ENCODE measurements around the gene ECT2. TPM values are rescaled to one million over a fixed set of nuclear protein-coding genes. Genes with fewer than 3 reads are reported as not detected.

The ECT2 gene
- total RNA-seq, 1 experiment from 2014 or later: 81.3 TPM

DNA sequence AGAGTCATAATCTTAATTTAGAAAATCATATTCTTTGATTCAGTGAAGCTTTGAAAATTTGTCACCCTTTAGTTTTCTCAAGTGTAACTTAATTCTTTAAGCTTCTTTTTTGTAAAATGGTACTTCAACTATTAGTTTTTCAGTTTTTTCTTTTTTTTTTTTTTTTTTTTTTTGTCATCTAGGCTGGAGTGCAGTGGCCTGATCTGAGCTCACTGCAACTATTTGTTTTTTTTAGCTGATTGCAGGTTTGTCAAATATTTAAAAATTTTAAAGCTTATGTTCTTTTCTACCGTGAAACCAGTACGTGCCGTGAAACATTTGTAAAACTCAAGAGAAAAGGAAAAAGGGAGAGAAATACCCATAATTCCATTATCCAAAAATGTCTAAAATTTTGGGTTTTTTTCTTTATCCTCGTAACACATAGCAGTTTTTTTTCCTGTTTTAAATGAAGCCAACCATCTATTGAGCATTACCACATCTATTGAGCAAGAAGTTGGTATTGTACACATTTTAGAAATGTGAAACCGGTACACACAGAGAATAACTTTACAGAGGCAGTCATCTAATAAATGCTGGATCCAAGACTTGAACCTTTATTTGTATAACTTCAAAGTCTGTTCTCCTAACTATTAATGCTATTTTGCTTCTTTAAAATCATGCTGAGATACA lies 25.7 kb downstream of the ECT2 start:
- H2BK20ac ChIP-seq (ENCODE audit: low read depth, low read length, poor library complexity, severe bottlenecking): no peak overlapping the region
- H2AFZ ChIP-seq (ENCODE audit: low read length): no peak overlapping the region
- no peak overlapping the region for H3K18ac ChIP-seq (ENCODE audit: insufficient read length, low read depth, low read length)
- no peak overlapping the region for H3K9ac ChIP-seq (ENCODE audit: extremely low read depth, insufficient read length, low read length)
- DNase-seq: no peak
- H3K14ac ChIP-seq (ENCODE audit: insufficient read depth, low read length): no peak overlapping the region
- H2BK12ac ChIP-seq (ENCODE audit: insufficient read length, low read depth, low read length): no peak overlapping the region
- H3T11ph ChIP-seq (ENCODE audit: low read length): no peak overlapping the region
- no peaks in the 10 kb centered on the region for H3K23me2 ChIP-seq (ENCODE audit: insufficient read length, low read depth, low read length, poor library complexity, severe bottlenecking)
- no peaks in the 10 kb centered on the region for H4K20me1 ChIP-seq (ENCODE audit: control insufficient read depth, insufficient read depth, insufficient read length)
- no peak overlapping the region for H3K27ac ChIP-seq (ENCODE audit: insufficient read length, low read depth, low read length)
- no peak for TF ChIP-seq CTCF (conservative IDR thresholded peaks at IDR 0.05)
- no peaks in the 10 kb centered on the region for H3K27me3 Mint-ChIP-seq (ENCODE audit: low read depth)
- H3K4me3 Mint-ChIP-seq: no peak overlapping the region
- no peaks in the 10 kb centered on the region for H3K4me1 Mint-ChIP-seq
- H3K79me1 ChIP-seq (ENCODE audit: insufficient read depth, low read depth, low read length, poor library complexity, severe bottlenecking): no peaks in the 10 kb centered on the region
- no peak overlapping the region for H4K8ac ChIP-seq (replicated peaks; ENCODE audit: insufficient read length, low read depth, low read length)
- H3K23ac ChIP-seq (ENCODE audit: insufficient read length, low read depth, low read length): no peak overlapping the region
- H3K4me1 ChIP-seq (ENCODE audit: insufficient read depth, low read length): no peaks in the 10 kb centered on the region
- no peak overlapping the region for H3K4me2 ChIP-seq (ENCODE audit: insufficient read depth, insufficient read length, low read length)
- no peak overlapping the region for H2BK15ac ChIP-seq (ENCODE audit: low read depth, low read length)
- peaks cover 40 to 73% (median 68%) of the 10 kb centered on the region in 3 experiments; a peak in 6 of 7 replicates for H3K36me3 Mint-ChIP-seq (ENCODE audit: insufficient read depth in 1 of 3, low read depth in 3 of 3)
- H4K5ac ChIP-seq (ENCODE audit: insufficient read length, low read depth, low read length): no peak overlapping the region
- no peak overlapping the region for H3K4ac ChIP-seq (ENCODE audit: low read depth, low read length)
- no peak overlapping the region for H2BK5ac ChIP-seq (ENCODE audit: insufficient read length, low read length)
- no peak overlapping the region for H3K56ac ChIP-seq (ENCODE audit: insufficient read length, low read depth, low read length)
- WGBS (ENCODE audit: extremely low coverage, insufficient read length, low lambda C conversion rate): no CpG with 5 or more reads among the region's 5 CpGs
- no peaks in the 10 kb centered on the region for H3K27me3 ChIP-seq (ENCODE audit: insufficient read depth, low read length)
- no peak overlapping the region for H2BK120ac ChIP-seq (ENCODE audit: low read depth, low read length, poor library complexity, severe bottlenecking)
- no peak overlapping the region for H2AK5ac ChIP-seq (ENCODE audit: insufficient read length, low read length)
- no peaks in the 10 kb centered on the region for H3K79me2 ChIP-seq (ENCODE audit: insufficient read depth, low read length)
- H3K9me3 Mint-ChIP-seq: no peaks in the 10 kb centered on the region
- no peaks in the 10 kb centered on the region for H3K9me3 ChIP-seq (ENCODE audit: control insufficient read depth, low read depth, low read length)
- no peak overlapping the region for H4K91ac ChIP-seq (ENCODE audit: insufficient read length, low read depth, low read length)
- no peak overlapping the region for H3K27ac Mint-ChIP-seq
